GM19240 (cell line): ENCODE measurements around the gene FBXW11.

Source experiments
- DNase-seq: peaks from one replicate; pipeline ENCODE4 v3.0.0; 2011; ENCODE audit warnings: low spot score; ENCODE audit not compliant: insufficient read length

FBXW11 gene

GRCh38 chr5:171871711-171872110 is 134.7 kb downstream of the FBXW11 start:
- no peak for DNase-seq

GRCh38 chr5:171869956-171870355 is 136.5 kb downstream of the FBXW11 start:
- DNase-seq: no peak

GRCh38 chr5:171868236-171868635 is 138.2 kb downstream of the FBXW11 start:
- no peak for DNase-seq

GRCh38 chr5:171867786-171868185 is 138.7 kb downstream of the FBXW11 start:
- DNase-seq: no peak

GRCh38 chr5:171865471-171865870 is 141.0 kb downstream of the FBXW11 start:
- no peak for DNase-seq

- no peak for DNase-seq
Observed at GRCh38 chr5:171863935-171864334, 142.5 kb downstream of the FBXW11 start.

GRCh38 chr5:171862624-171863023 is 143.8 kb downstream of the FBXW11 start:
- no peak for DNase-seq

- no peak for DNase-seq
Observed at GRCh38 chr5:171861381-171861780, 145.1 kb downstream of the FBXW11 start.

GRCh38 chr5:171858303-171858702 is 148.1 kb downstream of the FBXW11 start:
- DNase-seq: no peak

- DNase-seq: no peak
Observed at GRCh38 chr5:171857489-171857876, 149.0 kb downstream of the FBXW11 start.

GRCh38 chr5:171855798-171856763 is 150.4 kb downstream of the FBXW11 start:
- DNase-seq: no peak

GRCh38 chr5:171855265-171855664 is 151.2 kb downstream of the FBXW11 start:
- no peak for DNase-seq

GRCh38 chr5:171852255-171852681 is 154.2 kb downstream of the FBXW11 start:
- no peak for DNase-seq

GRCh38 chr5:171851251-171851650 is 155.2 kb downstream of the FBXW11 start:
- DNase-seq: no peak

GRCh38 chr5:171850324-171850947 is 156.0 kb downstream of the FBXW11 start:
- no peak for DNase-seq

- no peak for DNase-seq
Observed at GRCh38 chr5:171849585-171850323, 156.7 kb downstream of the FBXW11 start.

GRCh38 chr5:171848911-171849520 is 157.4 kb downstream of the FBXW11 start:
- no peak for DNase-seq

GRCh38 chr5:171848486-171848885 is 158.0 kb downstream of the FBXW11 start:
- no peak for DNase-seq

GRCh38 chr5:171848006-171848405 is 158.4 kb downstream of the FBXW11 start:
- DNase-seq: no peak

- no peak for DNase-seq
Observed at GRCh38 chr5:171847026-171847425, 159.4 kb downstream of the FBXW11 start.

- no peak for DNase-seq
Observed at GRCh38 chr5:171846323-171846722, 160.1 kb downstream of the FBXW11 start.
